Vagina (tissue), 2 donors: ENCODE results near the gene SNCG.

Source experiments
- CTCF ChIP-seq, 3 experiments: fragments of 450-650 bp in 2 of 3; fragments of 200-600 bp in 1 of 3; sonication (generic) in 1 of 3; IDR thresholded peaks; one replicate each; pipeline ENCODE4 v1.5.1; 2017 to 2019; ENCODE audit warnings: antibody characterized with exemption in 3 of 3, mild to moderate bottlenecking in 2 of 3, moderate library complexity in 2 of 3
- POLR2A ChIP-seq, 2 donors: fragments of 450-650 bp; IDR thresholded peaks; one replicate each; pipeline ENCODE4 v1.6.1; 2017; ENCODE audit warnings: antibody characterized with exemption in 2 of 2, mild to moderate bottlenecking in 2 of 2, moderate library complexity in 2 of 2

DNA sequence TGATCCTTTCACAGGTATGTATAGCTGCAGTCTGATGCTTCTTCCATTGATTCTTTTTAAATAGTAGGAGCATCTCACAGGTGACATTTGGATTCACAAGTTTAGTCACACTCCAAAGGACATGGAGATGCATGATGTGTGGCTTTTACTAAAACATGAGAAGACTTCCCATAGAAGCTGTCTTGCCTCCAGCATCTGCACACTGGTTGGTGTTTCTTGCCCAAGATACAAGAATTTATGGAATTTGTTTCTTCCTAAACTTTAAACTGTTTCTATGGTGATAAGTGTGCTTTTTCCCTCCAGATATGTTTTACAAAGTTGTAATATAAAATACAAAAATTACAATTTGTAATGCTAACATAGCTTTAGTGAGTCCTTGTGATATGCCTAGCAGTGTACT, 34.1 kb downstream of the SNCG start:
- TF ChIP-seq POLR2A (IDR thresholded peaks at IDR 0.05) (no peak), CTCF (IDR thresholded peaks at IDR 0.05) (no peak)
